Measurements from ENCODE around the gene ZNF526.
A peak's percentile ranks its signal among the peaks of the same experiment; 100 is the strongest.
"Not testable (repeated sequence)": the region's sequence is repeated elsewhere in the genome, so short reads cannot be mapped to it uniquely, and the experiment has no call there.

Gene ZNF526

GRCh38 chr19:42266928-42267603 is 47.0 kb downstream of the ZNF526 start:
- DNase-seq (ENCODE audit: low read depth), result not testable (repeated sequence)

GRCh38 chr19:42267644-42268141 is 47.6 kb downstream of the ZNF526 start:
- DNase-seq (ENCODE audit: low read depth), result no peak

DNA sequence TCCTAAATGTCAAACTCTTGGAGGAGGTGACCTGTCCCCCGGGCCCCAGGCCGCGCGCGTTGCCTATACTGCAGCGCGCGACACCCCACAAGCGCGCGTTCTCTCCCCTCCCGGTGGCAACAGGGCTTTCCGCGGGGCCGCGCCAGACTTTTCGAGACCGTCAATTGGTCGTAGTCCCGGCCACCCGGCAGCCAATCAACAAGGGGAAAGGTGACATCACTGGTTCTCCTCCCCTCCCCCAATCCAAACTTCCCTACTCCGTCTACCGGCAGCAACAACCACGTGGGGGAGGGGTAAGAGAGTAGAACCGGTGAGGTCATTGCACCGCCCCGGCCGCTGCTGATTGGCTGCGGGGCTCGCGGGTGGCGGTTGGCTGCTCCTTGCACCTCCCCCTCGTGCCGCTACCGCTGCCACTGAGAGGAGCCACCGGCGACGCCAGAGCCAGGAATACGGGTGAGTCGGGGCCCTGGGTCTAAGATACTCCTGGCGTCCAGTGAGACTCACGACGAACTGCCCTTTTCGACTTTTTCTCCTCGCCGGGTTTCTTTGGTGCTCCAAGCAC is 48.1 kb downstream of the ZNF526 start:
- DNase-seq (ENCODE audit: low read depth), result peak; percentile 98

DNA sequence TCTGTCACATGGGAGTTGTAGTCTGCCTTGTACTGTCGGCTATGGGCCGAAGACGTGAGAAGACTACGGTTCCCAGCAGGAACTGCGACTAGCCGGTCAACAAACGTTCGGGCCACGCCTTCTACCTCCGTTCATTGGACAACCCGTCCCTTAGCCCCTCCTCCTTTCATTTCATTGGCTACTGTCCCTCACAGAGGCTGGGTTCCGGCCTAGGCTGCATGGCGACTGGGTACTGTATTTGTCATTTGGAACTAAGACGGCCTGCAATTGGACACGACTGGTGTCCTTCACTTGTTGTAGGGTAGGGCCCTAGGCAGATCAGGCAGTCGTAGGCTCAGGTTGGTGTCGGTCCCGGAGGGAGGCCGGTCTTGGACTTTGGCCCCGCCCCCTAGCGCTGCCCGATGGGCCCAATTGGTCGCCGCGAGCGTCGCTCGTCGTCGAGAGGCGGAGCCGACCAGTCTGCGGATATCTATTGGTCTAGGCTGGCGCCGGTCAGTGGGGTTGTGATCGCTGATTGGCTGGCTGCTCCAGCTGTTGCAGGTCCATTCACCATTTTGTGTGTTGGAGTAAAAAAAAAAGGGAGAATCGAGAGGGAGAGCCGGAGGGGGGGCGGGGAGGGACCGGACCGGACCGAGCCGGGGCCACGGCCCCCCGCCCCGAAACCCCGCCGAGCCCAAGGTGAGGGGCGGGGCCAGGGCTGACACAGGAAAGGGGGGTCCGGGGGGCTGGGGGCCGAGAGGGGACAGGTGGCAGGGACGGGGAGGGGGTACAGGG is 48.8 kb downstream of the ZNF526 start, which contains the start of gene CIC:
Gene CIC, plus strand, starts transcription at position 549 of the 774 bp plus-strand sequence. CDS start 2,532 bp downstream, outside the sequence.
- DNase-seq (ENCODE audit: low read depth), result peak; percentile 100

- no peak for DNase-seq (ENCODE audit: low read depth)
These were observed 49.6 kb downstream of the ZNF526 start for GRCh38 chr19:42269478-42270345.

DNA sequence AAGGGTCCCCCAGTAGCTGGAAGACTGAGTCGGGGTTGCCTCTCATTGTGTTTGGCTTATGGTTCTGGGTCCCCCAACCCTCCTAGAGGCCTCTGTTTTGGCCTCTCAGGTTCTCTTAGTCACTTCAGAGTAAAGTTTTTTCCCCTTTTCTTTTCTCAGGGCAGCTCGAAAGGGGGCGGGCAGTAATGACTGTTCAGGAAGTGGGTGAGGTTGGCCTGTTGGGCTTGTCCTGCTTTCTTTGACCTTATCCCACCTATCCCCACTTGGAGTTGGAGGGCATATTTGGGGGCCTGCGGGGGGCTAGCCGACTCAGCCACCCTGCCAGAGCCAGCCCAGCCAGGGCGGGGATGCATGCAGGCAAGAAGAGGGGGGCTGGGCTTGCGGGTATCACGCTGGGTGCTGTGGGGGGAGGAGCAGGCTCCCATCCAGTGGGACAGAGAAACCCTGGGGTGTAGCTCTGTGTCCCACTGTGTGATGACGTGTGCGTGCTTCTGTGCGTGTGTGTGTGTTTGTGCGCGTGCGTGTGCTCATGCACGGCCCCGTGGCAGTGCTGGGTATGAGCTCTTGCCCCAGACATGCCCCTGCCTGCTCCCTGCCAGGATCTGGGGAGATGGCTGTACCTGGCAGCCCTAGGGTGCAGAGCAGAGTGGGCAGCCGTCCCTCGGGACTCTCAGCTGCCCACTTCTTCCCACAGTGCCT is 50.4 kb downstream of the ZNF526 start:
- no peak for DNase-seq (ENCODE audit: low read depth)

GRCh38 chr19:42271045-42271419 is 50.9 kb downstream of the ZNF526 start:
- no peak for DNase-seq (ENCODE audit: low read depth)

- no peak for DNase-seq (ENCODE audit: low read depth)
These were observed 51.9 kb downstream of the ZNF526 start for GRCh38 chr19:42271861-42272534.

DNA sequence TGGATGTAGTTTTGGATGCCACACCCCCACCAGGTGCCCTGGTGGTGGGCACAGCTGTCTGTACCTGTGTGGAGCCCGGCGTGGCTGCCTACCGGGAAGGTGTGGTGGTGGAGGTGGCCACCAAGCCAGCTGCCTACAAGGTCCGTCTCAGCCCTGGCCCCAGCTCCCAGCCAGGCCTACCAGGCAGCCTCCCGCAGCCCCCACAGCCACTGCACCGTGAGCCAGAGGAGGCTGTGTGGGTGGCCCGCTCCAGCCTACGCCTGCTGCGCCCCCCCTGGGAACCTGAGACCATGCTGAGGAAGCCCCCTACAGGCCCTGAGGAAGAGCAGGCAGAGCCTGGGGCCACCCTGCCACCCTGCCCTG is 52.4 kb downstream of the ZNF526 start:
- DNase-seq (ENCODE audit: low read depth), result no peak

DNA sequence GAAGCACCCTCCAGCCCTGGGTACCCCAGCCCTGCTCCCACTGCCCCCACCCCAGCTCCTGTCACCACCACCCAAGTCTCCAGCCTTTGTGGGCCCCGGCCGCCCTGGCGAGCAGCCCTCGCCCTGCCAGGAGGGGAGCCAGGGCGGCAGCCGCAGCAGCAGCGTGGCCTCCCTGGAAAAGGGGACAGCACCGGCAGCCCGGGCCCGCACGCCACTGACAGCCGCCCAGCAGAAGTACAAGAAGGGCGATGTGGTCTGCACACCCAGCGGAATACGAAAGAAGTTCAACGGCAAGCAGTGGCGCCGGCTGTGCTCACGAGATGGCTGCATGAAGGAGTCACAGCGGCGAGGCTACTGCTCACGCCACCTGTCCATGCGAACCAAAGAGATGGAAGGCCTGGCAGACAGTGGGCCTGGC is 52.9 kb downstream of the ZNF526 start:
- no peak for DNase-seq (ENCODE audit: low read depth)

DNA sequence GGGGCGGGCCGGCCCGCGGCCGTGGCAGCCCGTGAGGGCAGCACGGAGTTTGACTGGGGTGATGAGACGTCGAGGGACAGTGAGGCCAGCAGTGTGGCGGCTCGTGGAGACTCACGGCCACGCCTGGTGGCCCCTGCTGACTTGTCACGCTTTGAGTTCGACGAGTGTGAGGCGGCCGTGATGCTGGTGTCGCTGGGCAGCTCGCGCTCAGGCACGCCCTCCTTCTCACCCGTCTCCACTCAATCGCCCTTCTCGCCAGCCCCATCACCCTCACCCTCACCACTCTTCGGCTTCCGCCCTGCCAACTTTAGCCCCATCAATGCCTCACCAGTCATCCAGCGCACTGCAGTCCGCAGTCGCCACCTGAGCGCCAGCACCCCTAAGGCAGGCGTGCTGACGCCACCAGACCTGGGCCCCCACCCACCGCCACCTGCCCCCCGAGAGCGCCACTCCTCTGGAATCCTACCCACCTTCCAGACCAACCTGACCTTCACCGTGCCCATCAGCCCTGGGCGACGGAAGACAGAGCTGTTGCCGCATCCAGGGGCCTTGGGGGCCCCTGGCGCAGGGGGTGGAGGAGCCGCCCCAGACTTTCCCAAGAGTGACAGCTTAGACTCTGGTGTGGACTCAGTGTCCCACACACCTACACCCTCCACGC is 53.4 kb downstream of the ZNF526 start:
- DNase-seq (ENCODE audit: low read depth), result no peak

GRCh38 chr19:42274065-42274682 is 54.1 kb downstream of the ZNF526 start:
- DNase-seq (ENCODE audit: low read depth), result no peak

DNA sequence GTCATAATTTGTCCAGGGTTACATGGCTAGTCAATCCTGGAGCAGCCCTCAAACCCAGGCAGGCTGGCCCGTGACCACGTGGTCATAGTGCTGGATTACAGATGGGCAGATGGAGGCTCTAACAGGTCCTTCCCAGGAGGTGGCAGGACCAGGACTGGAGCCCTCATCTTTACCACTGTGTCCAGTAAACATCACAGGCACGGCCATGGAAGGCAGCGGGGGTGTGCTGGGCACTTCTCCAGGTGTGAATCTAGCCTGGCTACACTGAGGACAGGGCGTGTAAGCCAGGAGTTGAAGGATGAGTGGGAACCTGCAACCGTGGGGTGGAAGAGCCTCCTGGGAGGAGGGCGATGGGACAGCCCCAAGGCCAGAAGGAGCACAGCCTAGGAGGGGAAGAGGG is 55.0 kb downstream of the ZNF526 start:
- no peak for DNase-seq (ENCODE audit: low read depth)

GRCh38 chr19:42275517-42275916 is 55.4 kb downstream of the ZNF526 start:
- no peak for DNase-seq (ENCODE audit: low read depth)

GRCh38 chr19:42276284-42276683 is 56.2 kb downstream of the ZNF526 start:
- DNase-seq (ENCODE audit: low read depth), result no peak

DNA sequence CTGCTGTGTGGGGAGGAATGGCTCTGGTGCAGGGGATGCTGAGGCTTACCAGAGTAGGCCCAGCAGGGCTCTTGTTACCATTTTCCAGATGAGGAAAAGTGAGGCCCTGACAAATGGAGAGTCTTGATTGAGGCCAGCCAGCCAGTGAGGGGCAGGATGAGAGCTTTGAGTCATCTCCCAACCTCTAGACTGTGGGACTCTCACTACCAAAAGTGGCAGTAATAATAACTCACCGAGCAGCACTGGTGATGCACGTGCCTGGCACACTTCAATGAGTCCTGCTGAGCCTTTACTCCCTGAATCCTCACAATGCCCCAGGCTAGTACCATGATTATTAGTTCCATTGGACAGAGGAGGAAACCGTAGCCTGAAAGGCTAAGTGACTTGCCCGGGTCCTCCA is 56.7 kb downstream of the ZNF526 start:
- no peak for DNase-seq (ENCODE audit: low read depth)

Measured in HS-5 (cell line).